H9 (cell line): ENCODE data around the gene PHEX. TPM values are rescaled to one million over a fixed set of nuclear protein-coding genes. Genes with fewer than 3 reads are reported as not detected.

Source experiments
- DNase-seq: peaks from one replicate; pipeline ENCODE4 v3.0.0-alpha.2; 2017
- H2AFZ ChIP-seq: one replicate; pipeline ENCODE4 v1.6.1; 2013; ENCODE audit warnings: mild to moderate bottlenecking, low read length, control low read depth, moderate library complexity
- H2AK5ac ChIP-seq: 2 replicates; pipeline ENCODE4 v1.6.1; 2013; ENCODE audit warnings: low read length, control low read depth, mixed read lengths; ENCODE audit not compliant: insufficient read length
- H2BK120ac ChIP-seq: one replicate; pipeline ENCODE4 v1.6.1; 2013; ENCODE audit warnings: low read depth, mild to moderate bottlenecking, low read length, control low read depth, inconsistent platforms; ENCODE audit not compliant: poor library complexity, severe bottlenecking
- H2BK12ac ChIP-seq: 2 replicates; pipeline ENCODE4 v1.6.1; 2013; ENCODE audit warnings: low read length, control low read depth, mixed read lengths, low read depth; ENCODE audit not compliant: insufficient read length
- H2BK15ac ChIP-seq: 2 replicates; pipeline ENCODE4 v1.6.1; 2013; ENCODE audit warnings: low read depth, low read length, control low read depth
- H2BK20ac ChIP-seq: one replicate; pipeline ENCODE4 v1.6.1; 2013; ENCODE audit warnings: low read depth, mild to moderate bottlenecking, low read length, control low read depth, inconsistent platforms; ENCODE audit not compliant: poor library complexity, severe bottlenecking
- H2BK5ac ChIP-seq: 2 replicates; pipeline ENCODE4 v1.6.1; 2013; ENCODE audit warnings: low read length, control low read depth, mixed read lengths; ENCODE audit not compliant: insufficient read length
- H3K14ac ChIP-seq: 2 replicates; pipeline ENCODE4 v1.6.1; 2013; ENCODE audit warnings: low read length, control low read depth; ENCODE audit not compliant: insufficient read depth
- H3K18ac ChIP-seq: 2 replicates; pipeline ENCODE4 v1.6.1; 2013; ENCODE audit warnings: low read depth, mild to moderate bottlenecking, mixed read lengths, low read length, control low read depth; ENCODE audit not compliant: insufficient read length
- H3K23ac ChIP-seq: 2 replicates; pipeline ENCODE4 v1.6.1; 2013; ENCODE audit warnings: low read length, control low read depth, mixed read lengths, low read depth; ENCODE audit not compliant: insufficient read length
- H3K23me2 ChIP-seq: 2 replicates; pipeline ENCODE4 v1.6.1; 2013; ENCODE audit warnings: low read depth, mild to moderate bottlenecking, mixed read lengths, low read length, control low read depth; ENCODE audit not compliant: insufficient read length, poor library complexity, severe bottlenecking
- H3K27ac ChIP-seq: 2 replicates; pipeline ENCODE4 v1.5.1; 2013; ENCODE audit warnings: low read length, control low read depth, mixed read lengths, low read depth; ENCODE audit not compliant: insufficient read length
- H3K27me3 ChIP-seq: 2 replicates; pipeline ENCODE4 v1.6.1; 2013; ENCODE audit warnings: low read length, control low read depth, inconsistent platforms; ENCODE audit not compliant: insufficient read depth
- H3K4ac ChIP-seq: 2 replicates; pipeline ENCODE4 v1.6.1; 2013; ENCODE audit warnings: low read depth, mild to moderate bottlenecking, control low read depth, inconsistent platforms, low read length, moderate library complexity
- H3K4me1 ChIP-seq: 2 replicates; pipeline ENCODE4 v1.6.1; 2013; ENCODE audit warnings: low read length, control low read depth, inconsistent platforms; ENCODE audit not compliant: insufficient read depth
- H3K4me2 ChIP-seq: 2 replicates; pipeline ENCODE4 v1.6.1; 2013; ENCODE audit warnings: low read length, control low read depth, mixed read lengths; ENCODE audit not compliant: insufficient read length, insufficient read depth
- H3K56ac ChIP-seq: 2 replicates; pipeline ENCODE4 v1.6.1; 2013; ENCODE audit warnings: low read depth, mild to moderate bottlenecking, mixed read lengths, low read length, control low read depth; ENCODE audit not compliant: insufficient read length
- H3K79me1 ChIP-seq: 2 replicates; pipeline ENCODE4 v1.6.1; 2013; ENCODE audit warnings: low read depth, mild to moderate bottlenecking, moderate library complexity, low read length, control low read depth, inconsistent platforms; ENCODE audit not compliant: insufficient read depth, poor library complexity, severe bottlenecking
- H3K79me2 ChIP-seq: 2 replicates; pipeline ENCODE4 v1.6.1; 2013; ENCODE audit warnings: low read length, control low read depth, inconsistent platforms; ENCODE audit not compliant: insufficient read depth
- H3K9ac ChIP-seq: 2 replicates; pipeline ENCODE4 v1.6.1; 2013; ENCODE audit warnings: low read length, control low read depth, mixed read lengths; ENCODE audit not compliant: insufficient read length; ENCODE audit errors: extremely low read depth
- H3K9me3 ChIP-seq: one replicate; pipeline ENCODE4 v1.6.1; 2013; ENCODE audit warnings: low read depth, low read length, inconsistent platforms; ENCODE audit not compliant: control insufficient read depth
- H3T11ph ChIP-seq: one replicate; pipeline ENCODE4 v1.6.1; 2013; ENCODE audit warnings: mild to moderate bottlenecking, low read length, control low read depth, inconsistent platforms
- H4K20me1 ChIP-seq: one replicate; pipeline ENCODE4 v1.6.1; 2013; ENCODE audit not compliant: control insufficient read depth, insufficient read length, insufficient read depth
- H4K5ac ChIP-seq: 2 replicates; pipeline ENCODE4 v1.6.1; 2013; ENCODE audit warnings: low read depth, mild to moderate bottlenecking, mixed read lengths, low read length, control low read depth; ENCODE audit not compliant: insufficient read length
- H4K8ac ChIP-seq: replicated peaks from 2 replicates; pipeline ENCODE4 v1.6.1; 2013; ENCODE audit warnings: low read length, control low read depth, mixed read lengths, low read depth; ENCODE audit not compliant: insufficient read length
- H4K91ac ChIP-seq: 2 replicates; pipeline ENCODE4 v1.6.1; 2013; ENCODE audit warnings: low read depth, mild to moderate bottlenecking, moderate library complexity, mixed read lengths, low read length, control low read depth; ENCODE audit not compliant: insufficient read length
- H3K27ac Mint-ChIP-seq, 3 experiments: 2 replicates in 2 of 3; 3 replicates in 1 of 3; pipeline ENCODE4 v1.8.0; 2020 to 2021; ENCODE audit warnings: mixed read lengths in 3 of 3, mild to moderate bottlenecking in 1 of 3, moderate library complexity in 1 of 3
- H3K27me3 Mint-ChIP-seq: 2 replicates; pipeline ENCODE4 v1.8.0; 2021; ENCODE audit warnings: low read depth, mild to moderate bottlenecking, moderate library complexity, mixed read lengths
- H3K36me3 Mint-ChIP-seq, 3 experiments: 2 replicates in 2 of 3; 3 replicates in 1 of 3; pipeline ENCODE4 v1.8.0; 2020 to 2021; ENCODE audit warnings: low read depth in 3 of 3, mixed read lengths in 3 of 3; ENCODE audit not compliant: insufficient read depth in 1 of 3
- H3K4me1 Mint-ChIP-seq, 2 experiments: 2 replicates each; pipeline ENCODE4 v1.8.0; 2020; ENCODE audit warnings: mixed read lengths in 2 of 2
- H3K4me3 Mint-ChIP-seq, 2 experiments: 2 replicates in 1 of 2; 3 replicates in 1 of 2; pipeline ENCODE4 v1.8.0; 2020 to 2021; ENCODE audit warnings: mild to moderate bottlenecking in 2 of 2, mixed read lengths in 2 of 2, moderate library complexity in 1 of 2
- H3K9me3 Mint-ChIP-seq, 2 experiments: 2 replicates in 1 of 2; 3 replicates in 1 of 2; pipeline ENCODE4 v1.8.0; 2020; ENCODE audit warnings: mild to moderate bottlenecking in 2 of 2, mixed read lengths in 2 of 2, moderate library complexity in 1 of 2
- CTCF ChIP-seq: fragments of 200-600 bp; sonication (generic); conservative IDR thresholded peaks from 3 replicates; pipeline ENCODE4 v1.8.0; 2021; ENCODE audit warnings: antibody characterized with exemption, mild to moderate bottlenecking
- WGBS: extraction: QIAGEN DNeasy Blood & Tissue Kit; methylation state at CpG from one replicate; pipeline ENCODE4 v1.1.7; 2013; ENCODE audit warnings: missing lambda C conversion rate, low lambda C conversion rate, mixed read lengths; ENCODE audit not compliant: insufficient read length; ENCODE audit errors: extremely low coverage; 5-methylcytosine and 5-hydroxymethylcytosine counted together
- total RNA-seq: library from RNA; stranded (reverse); gene quantifications from 2 replicates; pipeline ENCODE4 v1.2.1, GENCODE V29; 2021

The PHEX gene
- total RNA-seq, 1 experiment from 2014 or later: 0.11 TPM

GRCh38 chrX:22163326-22163725 lies 131.2 kb downstream of the PHEX start:
- no peak overlapping the region for H3T11ph ChIP-seq
- TF ChIP-seq CTCF: no peak
- WGBS: no CpG with 5 or more reads among the region's 3 CpGs
- H3K9ac ChIP-seq: no peak overlapping the region
- no peaks in the 10 kb centered on the region for H3K27me3 ChIP-seq
- Mint-ChIP-seq H3K4me3 (no peak overlapping the region), H3K27me3 (no peaks in the 10 kb centered on the region), H3K4me1 (peaks cover 0 to 2% of the 10 kb centered on the region in 2 experiments; a peak in 3 of 4 replicates), H3K36me3 (no peaks in the 10 kb centered on the region), H3K9me3 (peaks cover 0 to 35% of the 10 kb centered on the region in 2 experiments; a peak in 4 of 5 replicates), H3K27ac (no peak overlapping the region)
- no peaks in the 10 kb centered on the region for H4K20me1 ChIP-seq
- H3K79me2 ChIP-seq: no peaks in the 10 kb centered on the region
- no peaks in the 10 kb centered on the region for H3K4me1 ChIP-seq
- H2BK20ac ChIP-seq: no peak overlapping the region
- no peak overlapping the region for H3K4me2 ChIP-seq
- no peak overlapping the region for H2AFZ ChIP-seq
- no peak overlapping the region for H4K5ac ChIP-seq
- H3K23ac ChIP-seq: no peak overlapping the region
- H3K14ac ChIP-seq: no peak overlapping the region
- no peak overlapping the region for H3K4ac ChIP-seq
- no peak overlapping the region for H2AK5ac ChIP-seq
- no peaks in the 10 kb centered on the region for H3K23me2 ChIP-seq
- H2BK15ac ChIP-seq: no peak overlapping the region
- DNase-seq: no peak
- no peak overlapping the region for H2BK5ac ChIP-seq
- H3K18ac ChIP-seq: no peak overlapping the region
- no peaks in the 10 kb centered on the region for H3K79me1 ChIP-seq
- no peak overlapping the region for H4K91ac ChIP-seq
- H3K27ac ChIP-seq: no peak overlapping the region
- no peaks in the 10 kb centered on the region for H3K9me3 ChIP-seq
- no peak overlapping the region for H2BK120ac ChIP-seq
- H3K56ac ChIP-seq: no peak overlapping the region
- no peak overlapping the region for H2BK12ac ChIP-seq
- H4K8ac ChIP-seq: no peak overlapping the region
